BLaER1 (cell line): ENCODE measurements around the gene PLCD4.
A peak's percentile ranks its signal among the peaks of the same experiment; 100 is the strongest.

Experiments used
- H3K27ac ChIP-seq: shearing (Covaris generic); formaldehyde crosslinking; 2 replicates; pipeline ENCODE4 v1.8.1; 2022
- H3K27me3 ChIP-seq: shearing (Covaris generic); formaldehyde crosslinking; 2 replicates; pipeline ENCODE4 v1.8.1; 2022
- H3K36me3 ChIP-seq: shearing (Covaris generic); formaldehyde crosslinking; 2 replicates; pipeline ENCODE4 v1.8.1; 2022
- H3K4me1 ChIP-seq: shearing (Covaris generic); formaldehyde crosslinking; 2 replicates; pipeline ENCODE4 v1.8.1; 2022
- H3K4me2 ChIP-seq: shearing (Covaris generic); formaldehyde crosslinking; 2 replicates; pipeline ENCODE4 v1.8.1; 2022
- H3K4me3 ChIP-seq: shearing (Covaris generic); formaldehyde crosslinking; 2 replicates; pipeline ENCODE4 v1.8.1; 2022
- H3K9ac ChIP-seq: shearing (Covaris generic); formaldehyde crosslinking; 2 replicates; pipeline ENCODE4 v1.8.1; 2022
- H3K9me3 ChIP-seq: shearing (Covaris generic); formaldehyde crosslinking; 2 replicates; pipeline ENCODE4 v1.8.1; 2022
- H4K20me1 ChIP-seq: shearing (Covaris generic); formaldehyde crosslinking; 2 replicates; pipeline ENCODE4 v1.8.1; 2022
- Cebpa-rat ChIP-seq: shearing (Covaris generic); IDR thresholded peaks from 2 replicates; pipeline ENCODE4 v1.8.1; 2022

Gene PLCD4

DNA sequence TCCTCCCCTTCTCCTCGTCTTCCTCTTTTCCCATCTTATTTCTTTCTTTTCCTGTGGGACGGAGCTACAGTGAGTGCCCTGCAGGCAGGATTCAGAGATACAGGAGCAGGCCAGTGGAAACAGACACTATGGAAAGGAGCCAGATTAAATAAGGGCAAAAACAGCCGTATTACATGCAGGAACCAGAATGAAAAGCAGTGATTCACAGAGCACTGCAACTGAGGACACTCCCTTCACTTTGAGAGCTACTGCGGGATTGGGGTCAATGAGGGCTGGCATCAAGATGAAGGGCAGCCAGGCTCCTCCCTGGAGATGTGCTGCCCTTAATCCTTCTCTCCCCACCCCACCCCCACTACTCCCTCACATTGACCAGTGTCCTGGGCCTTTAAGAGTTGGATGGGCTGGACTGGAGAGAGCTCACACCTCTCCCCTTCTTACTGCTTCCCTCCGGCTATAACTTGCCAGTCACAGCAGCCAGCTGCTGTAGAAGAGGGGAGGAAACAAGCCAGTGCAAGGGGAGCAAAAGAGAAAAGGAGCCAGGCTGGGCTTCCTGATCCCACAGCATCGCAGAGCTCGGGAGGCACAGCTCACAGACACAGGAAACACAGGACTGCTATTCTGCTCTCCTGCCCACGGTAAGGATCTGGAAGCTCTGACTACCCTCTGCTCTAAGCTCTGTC lies at the start of gene PLCD4:
Gene PLCD4 (plus strand): TSS at position 464 of the 680 bp plus-strand sequence. CDS start 7,841 bp downstream, outside the sequence.
- H3K27ac ChIP-seq = no peak within 1 kb of the TSS

DNA sequence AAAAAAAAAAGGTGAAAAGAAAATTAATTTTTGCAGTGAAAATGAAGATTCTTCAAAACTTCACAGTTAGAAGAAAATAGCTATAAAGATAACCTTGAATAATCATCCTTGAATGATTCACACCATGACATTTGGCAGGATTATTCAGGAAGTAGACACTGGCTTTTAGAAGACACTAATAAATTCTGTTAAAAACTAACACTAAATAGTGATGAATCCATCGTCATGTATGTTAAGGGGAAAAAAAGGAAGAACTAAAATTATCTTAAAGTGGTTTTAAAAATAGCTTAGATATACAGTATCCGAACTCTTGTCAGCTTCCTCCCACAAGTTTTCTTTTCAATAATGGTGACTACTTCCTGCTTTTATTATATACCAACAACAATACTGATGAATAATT lies 49.8 kb upstream of the PLCD4 start:
- H3K4me1 ChIP-seq = peaks cover 7% of the 10 kb centered on the region; the same call in 1 of the 2 replicates
- TF ChIP-seq Cebpa-rat = no peak
- H3K9ac ChIP-seq = no peak overlapping the region
- H3K9me3 ChIP-seq = no peaks in the 10 kb centered on the region
- H3K27ac ChIP-seq = no peak overlapping the region
- peaks cover 27% of the 10 kb centered on the region for H4K20me1 ChIP-seq
- H3K4me3 ChIP-seq = no peak overlapping the region
- peaks cover 87% of the 10 kb centered on the region for H3K36me3 ChIP-seq
- no peaks in the 10 kb centered on the region for H3K27me3 ChIP-seq
- H3K4me2 ChIP-seq = no peak overlapping the region

More for the DNA sequence above, at the start of gene PLCD4:
- Histone ChIP-seq H3K4me1 (no peaks in the 10 kb centered on the region), H3K36me3 (no peaks in the 10 kb centered on the region), H3K4me2 (no peak within 1 kb of the TSS), H4K20me1 (no peaks in the 10 kb centered on the region), H3K9me3 (no peaks in the 10 kb centered on the region), H3K9ac (no peak within 1 kb of the TSS), H3K4me3 (no peak within 1 kb of the TSS), H3K27me3 (no peaks in the 10 kb centered on the region)
- TF ChIP-seq Cebpa-rat = no peak

- H3K27me3 ChIP-seq = no peaks in the 10 kb centered on the region
- H4K20me1 ChIP-seq = peaks cover 37% of the 10 kb centered on the region
- no peak for TF ChIP-seq Cebpa-rat
- H3K4me3 ChIP-seq = no peak overlapping the region
- H3K9ac ChIP-seq = no peak overlapping the region
- peaks cover 87% of the 10 kb centered on the region for H3K36me3 ChIP-seq
- no peak overlapping the region for H3K27ac ChIP-seq
- H3K4me1 ChIP-seq = peaks cover 7% of the 10 kb centered on the region; the same call in 1 of the 2 replicates
- no peaks in the 10 kb centered on the region for H3K9me3 ChIP-seq
- no peak overlapping the region for H3K4me2 ChIP-seq
These were observed 48.7 kb upstream of the PLCD4 start for GRCh38 chr2:218558986-218559385.

GRCh38 chr2:218564056-218564455 lies 43.6 kb upstream of the PLCD4 start:
- H3K27me3 ChIP-seq = no peaks in the 10 kb centered on the region
- H3K9ac ChIP-seq = no peak overlapping the region
- H3K4me1 ChIP-seq = peaks cover 22% of the 10 kb centered on the region
- H3K27ac ChIP-seq = no peak overlapping the region
- H3K9me3 ChIP-seq = no peaks in the 10 kb centered on the region
- H3K4me2 ChIP-seq = no peak overlapping the region
- peaks cover 65% of the 10 kb centered on the region for H4K20me1 ChIP-seq
- no peak for TF ChIP-seq Cebpa-rat
- no peak overlapping the region for H3K4me3 ChIP-seq
- H3K36me3 ChIP-seq = peaks cover 62% of the 10 kb centered on the region

DNA sequence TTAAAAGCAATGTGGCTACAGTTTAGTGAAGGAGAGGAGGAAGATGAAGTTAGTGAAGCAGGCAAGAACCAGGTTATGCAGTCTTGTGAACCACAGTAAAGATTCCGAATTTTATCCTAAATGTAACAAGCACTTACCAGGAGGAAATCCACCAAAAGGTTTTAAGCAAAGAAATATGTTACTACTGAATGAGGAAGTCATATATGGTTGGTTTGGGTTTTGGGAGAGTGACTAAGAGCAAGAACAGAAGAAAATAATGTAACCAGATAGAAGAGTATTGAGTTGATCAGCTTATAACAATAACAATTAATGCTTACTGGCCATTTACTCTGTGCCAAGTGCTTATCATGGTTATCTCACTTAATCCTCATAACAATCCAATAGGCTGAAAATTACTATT lies 41.4 kb upstream of the PLCD4 start:
- Histone ChIP-seq H3K9me3 (no peaks in the 10 kb centered on the region), H3K4me1 (peaks cover 38% of the 10 kb centered on the region), H3K36me3 (peaks cover 46% of the 10 kb centered on the region), H4K20me1 (peaks cover 71% of the 10 kb centered on the region), H3K9ac (no peak overlapping the region), H3K27ac (no peak overlapping the region), H3K27me3 (no peaks in the 10 kb centered on the region), H3K4me2 (peak overlapping the region; percentile 90), H3K4me3 (no peak overlapping the region)
- TF ChIP-seq Cebpa-rat = no peak

GRCh38 chr2:218567797-218568189 lies 39.9 kb upstream of the PLCD4 start:
- Histone ChIP-seq H3K4me2 (peak overlapping the region; percentile 90), H3K9me3 (no peaks in the 10 kb centered on the region), H3K9ac (peak overlapping the region; percentile 91), H4K20me1 (peaks cover 73% of the 10 kb centered on the region), H3K4me3 (peak overlapping the region; percentile 94), H3K27me3 (no peaks in the 10 kb centered on the region), H3K36me3 (peaks cover 48% of the 10 kb centered on the region), H3K27ac (peak overlapping the region; percentile 87), H3K4me1 (peaks cover 43% of the 10 kb centered on the region)
- TF ChIP-seq Cebpa-rat = no peak

GRCh38 chr2:218568190-218569037 lies 39.3 kb upstream of the PLCD4 start, which contains the start of the genes CNOT9 and USP37:
CNOT9 (plus strand) TSS chr2:218568839; CDS start chr2:218568955, 116 bp downstream.
USP37 (minus strand) TSS chr2:218568351; CDS start chr2:218558653, 9,698 bp downstream.
- H3K27me3 ChIP-seq = no peaks in the 10 kb centered on the region
- peak within 1 kb of the TSS; percentile 97 for H3K9ac ChIP-seq
- no peak for TF ChIP-seq Cebpa-rat
- H3K36me3 ChIP-seq = peaks cover 48% of the 10 kb centered on the region
- peak within 1 kb of the TSS; percentile 94 for H3K4me3 ChIP-seq
- H3K27ac ChIP-seq = peak within 1 kb of the TSS; percentile 97
- H3K4me2 ChIP-seq = peak within 1 kb of the TSS; percentile 91
- no peaks in the 10 kb centered on the region for H3K9me3 ChIP-seq
- peaks cover 73% of the 10 kb centered on the region for H4K20me1 ChIP-seq
- H3K4me1 ChIP-seq = peaks cover 43% of the 10 kb centered on the region

DNA sequence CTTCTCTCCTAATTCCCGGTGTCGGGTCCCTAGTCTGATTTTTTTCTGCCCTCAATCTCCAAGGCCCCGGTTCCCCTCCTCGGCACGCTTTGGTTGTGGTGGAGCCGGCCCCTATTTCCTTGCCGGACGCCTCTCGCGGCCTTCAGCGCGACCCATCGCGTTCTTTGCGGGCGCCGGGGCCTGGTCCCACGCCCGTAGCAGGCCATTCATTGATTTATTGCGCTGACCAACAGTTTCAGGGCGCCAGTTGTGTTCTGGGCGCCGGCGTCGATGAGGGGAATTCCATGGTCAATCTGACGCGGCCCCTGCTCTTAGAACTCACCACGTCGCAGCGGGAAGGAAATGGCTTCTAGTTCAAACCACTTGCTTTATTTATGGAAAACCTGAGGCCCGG lies 38.7 kb upstream of the PLCD4 start:
- H3K27me3 ChIP-seq = no peaks in the 10 kb centered on the region
- H3K27ac ChIP-seq = peak overlapping the region; percentile 97
- peaks cover 43% of the 10 kb centered on the region for H3K4me1 ChIP-seq
- peaks cover 74% of the 10 kb centered on the region for H4K20me1 ChIP-seq
- H3K4me3 ChIP-seq = peak overlapping the region; percentile 94
- H3K4me2 ChIP-seq = peak overlapping the region; percentile 91
- H3K9ac ChIP-seq = peak overlapping the region; percentile 97
- no peaks in the 10 kb centered on the region for H3K9me3 ChIP-seq
- no peak for TF ChIP-seq Cebpa-rat
- H3K36me3 ChIP-seq = peaks cover 48% of the 10 kb centered on the region

DNA sequence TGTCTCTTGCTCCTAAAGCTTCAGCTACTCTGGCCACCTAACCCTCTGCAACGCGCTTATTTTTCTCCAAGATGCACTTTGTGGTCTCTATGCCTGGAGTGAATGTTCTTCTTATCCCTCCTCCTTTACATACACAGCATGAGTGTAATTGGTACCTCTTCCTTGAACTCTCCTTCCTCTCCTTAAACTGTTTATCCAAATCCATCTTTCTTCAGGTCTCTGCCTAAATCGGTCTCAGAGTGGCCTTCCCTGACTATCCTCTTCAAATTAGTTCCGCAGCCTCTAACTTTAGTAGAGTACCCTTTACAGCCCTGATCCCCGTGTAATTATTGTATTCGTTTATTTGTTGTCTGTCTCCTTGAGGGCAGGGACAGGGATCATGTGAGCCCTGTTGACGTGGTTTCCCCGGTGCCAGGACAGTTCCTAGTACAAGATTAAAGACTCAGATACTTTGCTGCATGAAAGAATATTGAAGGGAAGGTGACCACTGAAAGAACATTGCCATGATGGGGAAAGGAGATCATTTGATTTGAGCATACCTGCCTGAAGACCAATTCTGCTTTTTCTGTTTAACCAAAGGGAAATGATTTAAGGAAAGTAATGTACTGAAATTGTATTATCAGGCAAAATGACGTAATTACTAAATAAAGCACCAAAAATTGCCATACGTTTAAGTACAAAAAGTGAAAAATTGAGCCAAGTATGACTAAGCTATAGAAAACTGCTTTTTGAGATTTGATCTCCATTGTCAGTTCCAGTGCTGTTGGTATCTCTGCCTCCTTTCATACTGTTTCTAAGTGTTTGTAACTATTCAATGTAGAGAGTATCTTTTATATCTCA lies 37.8 kb upstream of the PLCD4 start:
- Histone ChIP-seq H3K4me1 (peaks cover 43% of the 10 kb centered on the region), H3K27ac (peak overlapping the region; percentile 97), H3K27me3 (no peaks in the 10 kb centered on the region), H3K4me3 (peak overlapping the region; percentile 94), H3K4me2 (peak overlapping the region; percentile 91), H4K20me1 (peaks cover 76% of the 10 kb centered on the region), H3K9ac (peak overlapping the region; percentile 97), H3K36me3 (peaks cover 48% of the 10 kb centered on the region), H3K9me3 (no peaks in the 10 kb centered on the region)
- no peak for TF ChIP-seq Cebpa-rat
